Stimulated activated CD4-positive, alpha-beta T cell treated with anti-CD3 and anti-CD28 coated beads, TNF-alpha, amount 100 ng/mL, for 48 hours (primary cell): Measurements from ENCODE around the gene LDHD.

ENCODE experiments used
- DNase-seq, 3 donors: peaks; one replicate each; pipeline ENCODE4 v3.0.0-alpha.2; 2020; ENCODE audit warnings: low read depth in 3 of 3

Gene LDHD

DNA sequence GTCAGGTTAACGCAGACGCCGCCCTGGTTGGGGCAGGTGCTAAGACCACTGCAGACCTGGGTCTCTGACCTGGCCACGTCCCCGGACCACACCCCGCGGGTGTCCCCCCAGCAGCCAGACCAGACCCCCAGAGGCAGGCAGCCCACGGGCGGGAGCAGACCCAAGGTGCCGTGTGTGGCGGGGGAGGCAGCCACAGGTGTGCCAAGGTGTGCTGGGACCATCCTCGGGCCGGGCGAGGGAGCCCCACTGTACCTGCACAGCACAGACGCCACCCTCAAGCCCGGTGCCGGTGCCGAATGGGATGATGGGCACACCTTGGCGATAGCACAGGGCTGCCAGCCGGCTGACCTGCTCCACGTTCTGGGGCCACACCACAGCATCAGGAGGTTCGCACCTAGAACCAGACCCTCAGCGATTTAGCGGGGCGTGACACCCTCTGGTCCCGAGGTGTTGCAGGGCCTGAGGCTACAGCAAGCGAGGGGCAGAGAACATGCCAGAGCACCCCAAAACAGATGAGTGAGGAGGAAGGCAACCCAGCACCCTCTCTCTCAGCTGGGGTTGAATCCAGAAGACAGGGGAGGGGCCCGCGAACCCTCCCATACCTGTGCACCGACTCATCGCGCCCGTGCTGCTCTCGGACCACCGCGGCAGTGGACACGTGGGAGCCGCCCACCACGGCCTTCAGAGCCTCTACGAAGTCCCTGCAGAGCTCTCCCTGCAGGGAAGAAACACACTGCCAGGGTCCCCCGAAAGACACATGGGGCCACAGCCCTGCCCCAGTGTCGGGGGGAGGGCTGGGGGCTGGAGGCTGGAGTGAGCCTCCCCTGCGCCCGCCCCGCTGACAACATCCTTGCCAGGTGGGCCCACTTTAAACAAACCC is 1.4 kb downstream of the LDHD start:
- DNase-seq, result no peak

DNA sequence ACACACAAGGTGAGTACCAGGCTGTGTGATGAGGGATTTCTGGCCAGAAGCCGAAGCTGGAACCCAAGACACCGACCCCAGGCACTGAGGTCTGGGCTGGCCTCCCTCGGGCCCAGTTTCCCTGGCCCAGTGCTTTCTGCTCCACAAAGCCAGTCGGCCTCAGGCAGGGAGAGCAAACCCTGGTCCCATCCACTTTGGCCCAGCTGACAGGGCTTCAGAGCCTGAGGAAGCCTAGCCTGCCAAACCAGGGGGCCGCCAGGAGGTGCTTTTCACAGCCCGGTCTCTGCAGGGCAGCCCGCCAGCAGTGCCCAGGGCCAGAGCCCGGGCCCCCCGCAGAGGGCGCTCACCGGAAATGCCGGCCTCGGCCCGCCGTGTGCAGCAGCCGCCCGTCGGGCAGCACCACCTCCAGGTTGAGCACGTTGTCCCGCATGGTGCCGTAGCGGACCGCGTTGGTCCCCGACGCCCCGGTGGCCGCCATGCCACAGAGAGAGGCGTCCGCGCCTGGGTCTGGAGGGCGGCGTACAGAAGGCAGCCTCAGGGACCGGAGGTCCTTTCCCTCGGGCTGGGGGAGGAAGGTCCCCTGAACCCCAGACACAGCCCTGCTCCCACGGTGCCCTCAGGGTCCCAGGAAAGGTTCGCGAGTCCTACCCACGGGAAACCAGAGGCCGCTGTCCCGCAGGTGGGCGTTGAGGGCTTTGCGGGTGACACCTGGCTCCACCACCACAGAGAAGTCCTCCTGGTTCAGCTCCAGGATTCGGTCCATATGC is 2.2 kb downstream of the LDHD start:
- DNase-seq, result no peak

DNA sequence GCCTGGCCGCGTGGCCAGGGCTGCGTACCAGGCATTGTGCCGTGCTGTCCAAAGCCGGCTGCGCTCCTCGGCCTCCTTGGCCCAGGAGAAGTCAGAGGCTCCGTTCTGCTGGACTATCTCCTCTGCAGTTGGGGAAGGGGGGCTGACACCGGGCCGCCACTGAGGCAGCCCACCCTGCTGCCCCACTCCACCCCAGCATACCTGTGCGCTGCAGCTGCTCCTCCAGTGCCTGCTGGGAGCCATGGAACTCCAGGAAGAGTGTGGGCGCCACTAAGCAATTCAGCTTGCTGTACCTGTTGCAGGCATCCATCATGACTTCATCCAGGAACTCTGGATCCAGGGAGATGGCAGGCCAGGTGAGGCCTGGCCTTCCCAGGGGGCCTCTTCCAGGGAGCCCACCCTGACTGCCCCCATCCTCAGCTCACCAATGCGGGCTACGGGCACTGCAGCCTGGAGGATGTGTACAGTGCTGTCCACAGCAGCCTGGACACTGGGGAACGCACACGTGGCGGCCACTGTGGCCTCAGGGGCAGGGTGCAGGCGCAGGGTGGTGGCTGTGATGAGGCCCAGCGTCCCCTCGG is 2.9 kb downstream of the LDHD start:
- no peak for DNase-seq

DNA sequence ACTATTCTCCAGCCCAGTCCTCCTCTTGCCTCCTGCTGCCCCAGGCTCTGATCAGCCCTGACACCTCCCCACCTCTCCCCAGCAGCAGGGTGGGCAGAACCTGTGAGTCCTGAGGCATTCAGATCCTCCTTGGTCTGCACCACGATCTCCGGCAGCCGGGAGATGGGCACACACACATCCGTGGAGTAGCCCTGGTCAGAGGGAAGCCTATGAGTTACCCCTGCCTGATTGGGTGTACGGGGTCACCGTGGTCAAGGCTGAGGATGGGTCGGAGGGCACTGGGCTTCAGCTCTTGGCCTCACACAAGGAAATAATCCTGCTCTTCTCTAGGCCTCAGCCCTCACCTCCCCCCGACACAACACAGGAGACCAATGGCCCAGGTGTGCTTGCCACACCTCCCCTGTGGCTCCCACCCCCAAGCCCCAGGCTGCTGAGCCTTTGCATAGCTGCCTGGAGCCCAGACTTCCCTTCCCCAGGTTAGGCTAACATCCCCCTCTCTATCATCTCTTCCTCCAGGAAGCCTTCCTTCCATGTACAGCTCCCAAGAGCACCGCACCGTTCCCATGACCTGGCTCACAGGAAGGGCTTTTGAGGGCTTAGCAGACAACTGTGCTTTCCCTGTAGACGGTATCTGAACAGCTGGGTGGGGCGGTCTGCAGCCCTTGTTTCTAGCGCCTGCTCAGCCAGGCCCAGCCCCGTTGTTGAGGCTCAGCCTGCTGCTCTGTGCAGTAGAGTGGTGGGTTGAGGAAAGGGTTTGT is 3.7 kb downstream of the LDHD start:
- no peak for DNase-seq

DNA sequence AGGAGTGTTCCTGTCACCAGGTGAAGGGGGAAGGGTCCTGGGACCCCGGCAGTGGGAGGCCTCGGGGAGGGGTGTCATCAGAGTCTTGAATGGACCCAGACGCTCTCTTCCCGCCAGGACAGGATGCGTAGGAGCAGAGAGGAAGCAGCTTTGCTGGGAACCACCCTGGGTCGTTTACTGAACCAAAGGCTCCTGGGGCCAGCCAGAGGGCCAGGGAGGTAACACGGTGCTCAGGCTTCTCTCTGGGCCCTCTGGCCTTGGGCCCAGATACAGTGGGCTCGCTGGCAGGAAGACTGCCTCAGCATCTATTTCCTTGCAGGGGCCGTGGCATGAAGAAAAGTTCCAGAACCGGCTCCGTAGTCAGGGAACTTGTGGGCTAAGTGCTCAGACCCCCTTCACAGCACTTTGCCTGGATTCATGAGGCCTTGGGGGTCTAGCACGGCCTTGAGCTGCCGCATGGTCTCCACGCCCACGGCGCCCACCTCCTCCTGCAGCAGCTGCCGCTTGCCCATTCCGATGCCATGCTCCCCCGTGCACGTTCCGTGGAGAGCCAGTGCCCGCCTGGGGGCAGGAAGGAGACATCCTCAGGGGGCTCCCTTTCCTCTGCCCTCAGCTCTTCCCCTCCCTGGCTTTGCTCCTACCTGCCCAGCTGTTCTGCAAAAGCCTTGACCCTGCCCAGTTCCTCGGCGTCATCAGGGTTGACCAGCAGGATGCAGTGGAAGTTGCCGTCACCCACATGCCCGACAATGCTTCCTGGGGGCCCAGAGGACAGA is 4.4 kb downstream of the LDHD start:
- no peak for DNase-seq

DNA sequence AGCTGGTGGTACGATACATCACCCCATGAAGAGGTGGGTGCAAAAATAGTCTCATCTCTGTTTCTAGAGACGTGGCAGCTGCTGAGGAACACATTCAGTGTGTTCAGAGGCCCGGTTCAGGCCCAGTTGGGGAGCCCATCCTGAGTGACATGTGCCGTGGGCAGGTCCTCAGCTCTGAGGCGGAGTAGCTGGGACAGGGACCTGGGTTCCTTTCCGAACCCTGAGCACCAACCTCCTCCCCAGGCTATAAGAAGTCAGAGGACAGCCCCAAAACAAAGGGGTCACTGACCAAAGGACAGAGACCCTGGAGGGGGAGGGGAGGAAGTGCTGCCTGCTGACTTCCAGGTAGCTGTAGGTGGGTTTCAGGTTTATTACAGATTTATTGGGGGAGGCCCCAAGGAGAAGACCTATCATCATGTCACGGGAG is 5.1 kb downstream of the LDHD start:
- no peak for DNase-seq

DNA sequence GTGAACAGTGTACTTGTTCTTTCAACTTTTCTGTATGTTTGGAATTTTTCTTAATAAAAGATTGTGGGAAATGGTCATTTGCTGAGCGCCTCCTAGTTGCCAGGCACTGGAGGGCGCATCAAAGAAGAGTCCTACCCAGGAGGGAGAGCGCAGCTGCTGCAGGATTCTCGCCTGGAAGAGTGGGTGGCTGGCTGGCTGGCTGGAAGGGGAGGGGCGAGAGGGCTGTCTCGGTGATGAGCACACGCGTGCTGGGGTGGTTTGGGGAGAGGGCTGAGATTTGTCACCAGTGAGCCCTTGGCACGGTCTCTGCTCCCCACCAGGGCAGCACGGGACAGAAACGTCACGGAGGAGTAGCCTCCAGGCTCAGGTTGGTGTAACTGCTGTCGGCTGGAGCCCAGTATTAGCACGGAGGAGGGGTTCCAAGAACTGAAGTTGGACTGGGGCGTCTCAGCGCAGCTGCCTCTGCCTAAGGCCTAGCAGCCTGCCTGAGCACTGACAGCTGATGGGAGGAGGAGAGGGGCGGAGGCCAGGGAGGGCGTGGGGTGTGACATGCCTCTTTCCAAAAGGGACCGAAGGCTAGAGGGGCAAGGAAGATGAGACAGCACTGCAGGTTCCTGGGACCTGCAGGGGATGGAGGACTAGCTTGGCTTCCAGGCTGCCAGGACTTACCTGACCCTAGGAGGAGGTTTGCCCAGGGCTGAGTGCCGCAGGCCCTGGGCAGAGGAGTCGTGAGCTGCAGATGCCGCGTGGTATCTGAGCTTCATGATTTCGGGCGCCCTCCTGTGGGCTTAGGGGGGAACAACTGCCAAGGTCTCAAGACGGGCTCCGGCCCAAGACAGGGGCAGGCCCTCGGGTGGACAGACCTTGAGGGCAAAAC is 5.7 kb downstream of the LDHD start:
- peak; percentile 70 to 74 (median 72) for DNase-seq

DNA sequence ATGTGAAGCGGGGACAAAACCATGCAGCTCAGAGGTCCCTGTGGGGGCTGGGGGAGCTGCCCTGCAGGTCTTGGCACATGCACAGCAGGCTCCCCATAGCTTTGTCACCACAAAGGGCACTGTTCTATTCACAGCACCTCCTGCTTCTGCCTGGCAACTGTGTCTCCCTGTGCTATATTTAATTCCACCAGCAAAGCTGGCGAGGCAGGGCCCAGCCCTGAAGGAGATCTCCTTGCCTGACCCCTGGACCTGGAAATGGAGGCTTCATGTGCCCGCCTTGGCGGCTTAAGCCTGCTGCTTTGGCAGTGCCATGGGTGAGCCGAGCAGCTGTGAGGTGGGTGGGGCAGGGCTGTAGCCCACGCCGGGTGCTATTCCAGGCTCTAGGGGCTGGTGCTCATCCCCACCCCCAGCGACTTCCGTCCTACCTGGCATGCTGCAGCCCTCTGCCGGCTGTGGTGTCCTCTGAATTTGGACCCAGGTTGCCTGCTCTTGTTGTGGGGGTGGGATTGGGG is 6.8 kb downstream of the LDHD start:
- DNase-seq, result no peak

DNA sequence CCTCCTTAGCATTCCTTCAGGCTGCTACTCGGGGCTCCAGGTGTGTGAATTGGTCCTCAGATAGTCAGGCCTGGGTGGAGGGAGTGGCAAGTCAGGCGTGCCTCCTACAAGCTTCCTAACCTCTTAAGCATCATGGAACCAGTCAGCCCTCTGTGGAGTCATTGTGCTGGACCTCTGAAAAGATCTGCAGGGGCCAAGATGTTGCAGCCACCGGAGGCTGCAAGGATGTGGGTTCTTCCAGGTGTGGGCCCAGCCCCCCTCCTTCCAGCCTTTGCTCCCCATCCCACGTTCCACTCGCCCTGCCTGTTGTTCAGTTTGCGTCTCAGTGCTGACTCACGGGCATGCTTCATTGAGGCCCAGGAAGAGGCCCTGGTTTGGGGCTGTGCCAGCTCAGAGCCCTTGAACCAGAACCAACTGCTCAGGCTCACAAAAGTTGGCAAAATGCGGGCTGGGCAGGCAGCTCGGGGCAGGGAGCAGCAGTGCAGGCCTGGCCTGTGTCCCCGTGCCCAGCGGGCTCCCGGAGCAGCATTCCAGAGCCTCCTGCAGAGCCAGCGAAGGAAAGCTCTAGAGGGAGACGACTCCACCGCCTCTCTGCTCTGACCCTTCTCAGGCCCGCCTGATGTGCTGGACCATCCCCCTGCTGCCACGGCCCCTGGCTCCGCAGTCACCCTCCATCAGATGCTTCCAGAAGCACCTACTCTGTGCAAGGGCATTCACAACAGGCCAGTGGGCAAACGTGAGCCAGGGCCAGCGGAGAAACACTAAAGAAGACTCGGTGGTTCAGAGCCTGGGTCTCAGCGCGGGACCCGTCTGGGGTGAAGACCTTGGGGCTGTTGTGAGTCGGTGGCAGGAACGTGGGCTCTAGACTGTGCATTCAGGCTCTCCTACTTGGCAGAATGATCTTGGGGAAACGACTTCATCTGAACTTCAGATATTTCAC is 7.5 kb downstream of the LDHD start:
- DNase-seq, result peak; percentile 68 to 81 (median 80)

DNA sequence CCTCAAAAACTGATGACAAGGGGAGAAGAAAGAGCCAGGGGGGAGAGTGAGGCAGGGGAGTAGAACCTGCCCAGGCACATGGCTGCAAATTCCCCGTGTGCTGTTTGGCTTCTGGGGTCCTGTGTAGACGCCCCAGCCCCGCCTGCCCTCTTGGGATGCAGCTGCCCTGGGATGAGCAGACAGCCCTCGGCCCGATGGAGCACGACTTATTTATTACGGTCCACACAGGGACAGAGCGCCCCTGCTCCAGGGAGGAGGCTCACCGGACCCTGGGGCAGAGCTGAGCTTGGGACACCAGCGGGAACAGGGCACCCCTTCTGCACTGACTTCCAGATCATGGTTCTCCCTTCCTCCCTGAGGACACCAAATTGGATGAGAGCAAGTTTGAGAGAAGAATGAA is 9.1 kb downstream of the LDHD start:
- DNase-seq, result no peak

DNA sequence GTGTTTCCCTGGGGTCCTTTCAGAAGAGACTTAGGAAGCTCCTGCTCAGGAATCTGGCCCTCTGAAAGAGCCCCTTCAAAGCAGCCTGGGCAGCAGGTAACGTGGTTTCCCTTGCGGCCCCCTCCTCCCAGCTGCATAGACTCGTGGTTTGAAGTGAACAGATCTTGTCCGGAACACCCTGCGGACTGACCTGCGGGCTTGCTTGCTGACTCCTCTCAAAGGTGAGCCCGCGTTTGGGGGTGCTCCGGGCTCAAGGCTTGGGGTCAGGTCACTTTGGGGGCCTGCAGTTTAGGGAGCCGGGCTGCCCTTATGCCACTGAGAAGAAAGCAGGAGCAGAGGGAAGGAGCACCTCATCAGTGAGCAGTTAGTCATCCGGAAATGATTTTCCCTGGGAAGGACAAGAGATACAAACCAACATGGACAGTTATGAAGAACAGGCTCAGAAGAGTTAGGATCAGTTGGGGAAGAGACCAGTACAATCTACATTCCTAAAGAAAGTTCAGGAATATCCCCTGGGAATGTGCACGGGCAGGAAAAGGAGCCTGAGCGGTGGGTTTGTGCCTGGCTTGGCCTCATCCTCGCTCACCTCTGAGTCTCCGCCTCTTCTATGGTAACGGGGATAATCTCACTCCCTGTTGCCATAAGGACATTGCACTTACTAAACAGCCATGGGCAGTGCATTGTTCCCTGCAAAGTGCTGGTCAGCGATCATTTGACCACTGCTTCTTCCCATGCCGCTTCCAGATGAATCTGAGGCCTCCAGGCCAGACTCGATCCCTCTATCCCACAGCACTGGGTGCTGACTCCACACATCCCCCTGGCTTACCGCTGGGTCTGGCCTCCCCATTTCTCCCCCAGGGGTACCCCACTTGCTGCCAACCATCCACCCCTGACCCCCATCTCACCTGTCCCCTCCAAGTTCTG is 10.0 kb downstream of the LDHD start:
- DNase-seq, result no peak

DNA sequence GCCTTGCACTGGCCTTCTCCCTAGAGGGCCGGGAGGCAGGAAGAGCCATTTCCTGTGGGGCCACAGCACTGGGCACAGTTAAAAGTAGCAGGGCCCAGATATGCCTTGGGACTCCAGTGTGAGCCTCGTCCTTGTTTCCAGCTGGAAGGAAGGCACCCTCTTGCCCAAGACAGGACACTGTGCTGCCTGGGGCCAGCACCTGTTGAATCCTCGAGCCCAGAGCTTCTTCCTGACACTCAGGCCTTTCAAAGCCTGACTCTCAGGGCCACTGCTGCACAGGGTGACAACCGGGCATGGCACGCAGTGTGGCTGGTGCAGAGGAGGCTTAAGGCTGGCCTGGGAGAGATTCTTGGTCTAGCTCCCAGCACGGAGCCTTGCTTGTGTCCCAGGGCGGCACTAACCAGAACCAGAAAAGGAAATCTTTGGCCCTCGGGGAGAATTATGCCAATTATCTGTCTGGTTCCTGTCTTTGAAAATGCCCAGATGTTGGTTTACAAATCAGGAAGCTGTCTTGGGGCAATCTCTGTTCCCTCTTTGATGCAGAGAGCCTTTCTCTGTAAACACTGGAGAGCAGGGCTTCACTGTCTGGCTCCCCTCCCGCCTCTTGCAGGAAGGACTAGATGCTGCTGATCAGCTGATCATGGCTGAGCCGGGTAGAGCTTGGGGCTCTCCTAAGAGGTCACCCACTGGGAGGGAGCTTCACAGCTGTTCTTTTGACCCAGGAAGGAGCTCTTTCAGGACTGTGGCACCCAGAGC is 11.1 kb downstream of the LDHD start:
- DNase-seq, result no peak

DNA sequence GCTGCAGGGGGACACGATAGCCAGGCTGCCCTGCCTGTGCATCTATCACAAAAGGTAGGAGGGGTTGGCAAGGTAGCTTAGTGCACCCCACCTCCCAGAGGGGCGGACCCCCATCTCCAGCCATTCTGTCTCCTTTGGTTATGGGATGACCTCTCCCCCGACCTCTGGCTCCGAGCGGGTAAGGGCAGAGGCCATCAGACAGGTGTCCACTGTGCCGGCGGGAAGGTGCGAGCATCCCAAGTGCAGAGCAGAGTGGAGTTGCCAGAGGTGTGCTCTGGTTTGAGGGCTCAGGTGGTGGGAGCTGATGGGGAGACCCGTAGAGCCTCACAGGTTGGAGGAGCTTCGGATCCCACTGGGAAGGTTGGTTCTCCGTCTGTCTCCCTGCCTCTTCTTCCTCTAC is 11.7 kb downstream of the LDHD start:
- DNase-seq, result no peak

DNA sequence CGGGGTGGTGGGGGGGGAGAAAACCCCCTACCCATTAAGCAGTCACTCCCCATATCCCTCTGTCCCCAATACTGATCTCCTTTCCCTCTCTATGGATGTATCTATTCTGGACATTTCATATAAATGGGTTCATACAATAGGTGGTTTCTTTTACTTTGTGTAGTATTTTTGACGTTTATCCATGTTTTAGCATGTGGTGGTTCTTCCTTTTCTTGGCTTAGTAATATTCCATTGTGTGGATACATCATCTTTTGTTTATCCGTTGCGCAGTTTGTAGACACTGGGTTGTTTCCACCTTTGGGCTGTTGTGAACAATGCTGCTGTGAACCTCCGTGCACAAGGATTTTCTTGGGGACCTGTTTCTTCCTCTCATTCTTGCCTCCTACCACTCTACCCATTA is 12.6 kb downstream of the LDHD start:
- DNase-seq, result no peak

DNA sequence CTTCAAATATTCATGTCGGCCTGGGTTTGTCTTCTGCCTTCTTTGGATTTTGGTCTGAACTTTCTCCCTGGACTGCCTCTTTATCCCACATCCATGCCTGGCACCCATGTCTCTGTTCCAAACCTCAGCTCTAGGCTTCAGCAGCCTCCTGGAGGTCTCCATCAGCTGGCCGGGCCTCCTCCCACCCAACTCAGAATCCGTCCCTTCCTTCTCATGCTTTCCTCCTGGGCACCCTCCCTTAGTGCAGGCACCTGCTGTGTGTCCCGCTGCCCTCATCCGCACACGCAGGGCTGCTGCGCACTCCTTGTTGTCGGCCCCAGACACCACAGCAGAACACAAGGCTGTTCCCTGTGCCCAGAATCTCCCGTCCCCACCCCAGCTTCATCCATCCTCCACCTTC is 14.0 kb downstream of the LDHD start:
- no peak for DNase-seq

DNA sequence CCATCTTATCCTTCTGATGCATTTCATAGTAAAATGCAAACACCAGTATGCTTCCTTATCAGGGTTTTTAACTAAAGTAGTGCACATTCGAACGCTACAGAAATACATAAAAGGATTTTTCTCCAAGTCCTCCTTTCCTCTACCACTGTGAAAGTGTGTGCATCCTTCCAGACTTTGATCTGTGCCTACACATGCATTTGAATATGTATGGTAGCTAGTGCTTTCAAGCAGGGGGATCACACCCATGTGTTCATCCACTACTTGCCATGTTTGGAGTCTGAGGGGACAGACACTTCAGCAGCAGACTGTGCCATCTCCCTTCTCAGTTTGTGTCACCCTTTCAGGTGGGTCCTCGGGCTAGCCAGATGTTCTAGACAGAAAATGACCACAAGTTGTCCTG is 14.9 kb downstream of the LDHD start:
- no peak for DNase-seq

DNA sequence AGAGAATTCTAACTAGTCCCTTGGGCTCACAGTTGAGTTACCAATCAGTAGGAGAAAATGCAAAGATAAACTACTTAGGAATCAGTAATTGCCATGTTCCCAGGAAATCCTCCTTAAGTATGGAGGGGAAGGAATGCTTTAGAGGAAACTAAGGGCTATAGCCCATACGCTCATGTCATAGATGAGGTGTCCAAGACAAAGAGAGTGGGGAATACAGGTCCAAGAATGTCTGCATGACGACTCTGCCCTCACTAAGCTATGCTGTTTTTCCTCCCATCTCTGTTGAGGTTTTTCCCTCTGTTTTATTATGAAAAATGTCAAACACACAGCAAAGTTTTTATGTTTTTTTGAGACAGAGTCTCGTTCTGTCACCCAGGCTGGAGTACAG is 16.0 kb downstream of the LDHD start:
- no peak for DNase-seq
